HG02759 (cell line): ENCODE results near the gene TBPL1.

Experiments used
- ATAC-seq: cut with Tn5 transposase; IDR thresholded peaks from one replicate; pipeline ENCODE4 v1.9.1; 2021; ENCODE audit warnings: mild to moderate bottlenecking, moderate library complexity; ENCODE audit not compliant: unreplicated experiment

The TBPL1 gene

GRCh38 chr6:134003542-134003951, 50.5 kb downstream of the TBPL1 start:
- no peak for ATAC-seq

- ATAC-seq, result no peak
Measured at GRCh38 chr6:134004714-134005113, 51.7 kb downstream of the TBPL1 start.

- no peak for ATAC-seq
Measured at GRCh38 chr6:134005800-134006199, 52.8 kb downstream of the TBPL1 start.

- ATAC-seq, result no peak
Measured at GRCh38 chr6:134007077-134007476, 54.1 kb downstream of the TBPL1 start.

GRCh38 chr6:134009876-134010275, 56.9 kb downstream of the TBPL1 start:
- no peak for ATAC-seq

GRCh38 chr6:134010400-134010799, 57.4 kb downstream of the TBPL1 start:
- ATAC-seq, result no peak

GRCh38 chr6:134010974-134011373, 58.0 kb downstream of the TBPL1 start:
- no peak for ATAC-seq

- ATAC-seq, result no peak
Measured at GRCh38 chr6:134014588-134015137, 61.6 kb downstream of the TBPL1 start.

- no peak for ATAC-seq
Measured at GRCh38 chr6:134015719-134016557, 62.9 kb downstream of the TBPL1 start.

- ATAC-seq, result no peak
Measured at GRCh38 chr6:134016558-134016814, 63.5 kb downstream of the TBPL1 start.

GRCh38 chr6:134020071-134020470, 67.0 kb downstream of the TBPL1 start:
- no peak for ATAC-seq

GRCh38 chr6:134020543-134020942, 67.5 kb downstream of the TBPL1 start:
- no peak for ATAC-seq

GRCh38 chr6:134020968-134021367, 67.9 kb downstream of the TBPL1 start:
- ATAC-seq, result no peak

GRCh38 chr6:134021396-134022122, 68.5 kb downstream of the TBPL1 start:
- ATAC-seq, result no peak

- ATAC-seq, result no peak
Measured at GRCh38 chr6:134022650-134023049, 69.6 kb downstream of the TBPL1 start.

- ATAC-seq, result no peak
Measured at GRCh38 chr6:134026597-134026996, 73.6 kb downstream of the TBPL1 start.

- no peak for ATAC-seq
Measured at GRCh38 chr6:134028438-134028837, 75.4 kb downstream of the TBPL1 start.

- no peak for ATAC-seq
Measured at GRCh38 chr6:134029495-134030455, 76.8 kb downstream of the TBPL1 start.

- ATAC-seq, result no peak
Measured at GRCh38 chr6:134031696-134032255, 78.8 kb downstream of the TBPL1 start.

- no peak for ATAC-seq
Measured at GRCh38 chr6:134034478-134034877, 81.5 kb downstream of the TBPL1 start.
